NK-92 (cell line): Measurements from ENCODE around the gene ETS1.

Source experiments
- DNase-seq: peaks from one replicate; lab custom pipeline; 2025; ENCODE audit not compliant: unreplicated experiment; lab: John Stamatoyannopoulos, UW

Gene ETS1

DNA sequence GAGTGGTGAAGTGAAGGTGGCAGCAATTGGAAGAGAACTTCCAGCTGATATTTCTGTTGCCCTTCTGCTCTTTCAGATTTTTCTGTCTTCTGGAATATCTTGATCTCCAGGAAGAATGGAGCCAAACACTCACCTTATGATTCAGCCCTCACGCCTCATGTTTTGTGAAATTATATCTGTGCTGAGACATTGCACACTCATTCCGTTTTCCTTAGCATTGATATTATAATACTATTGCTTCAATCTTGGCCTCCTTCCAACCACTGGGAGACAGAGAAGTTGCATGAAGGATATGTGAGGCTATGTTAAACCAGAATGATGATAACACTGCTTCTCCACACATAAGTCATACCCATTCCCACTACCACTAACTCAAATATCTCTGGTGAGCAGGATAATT is 177.9 kb downstream of the ETS1 start:
- no peak for DNase-seq
